Dermis microvascular lymphatic vessel endothelial cell (primary cell): ENCODE results near the gene CNOT8. TPM values are rescaled to one million over a fixed set of nuclear protein-coding genes. Genes with fewer than 3 reads are reported as not detected.

ENCODE experiments used
- DNase-seq, 2 donors: peaks; one replicate each; pipeline versions ENCODE4 v3.0.0 to v3.0.0-alpha.2; 2010; ENCODE audit warnings: low read depth in 2 of 2
- total RNA-seq: library from RNA; depleted of rRNA; stranded (reverse); fragments of >200 nt; gene quantifications from 2 replicates; pipeline ENCODE4 v1.2.1, GENCODE V29; 2014

Gene CNOT8
- total RNA-seq, 1 donor from 2014 or later, result 79.1 TPM

DNA sequence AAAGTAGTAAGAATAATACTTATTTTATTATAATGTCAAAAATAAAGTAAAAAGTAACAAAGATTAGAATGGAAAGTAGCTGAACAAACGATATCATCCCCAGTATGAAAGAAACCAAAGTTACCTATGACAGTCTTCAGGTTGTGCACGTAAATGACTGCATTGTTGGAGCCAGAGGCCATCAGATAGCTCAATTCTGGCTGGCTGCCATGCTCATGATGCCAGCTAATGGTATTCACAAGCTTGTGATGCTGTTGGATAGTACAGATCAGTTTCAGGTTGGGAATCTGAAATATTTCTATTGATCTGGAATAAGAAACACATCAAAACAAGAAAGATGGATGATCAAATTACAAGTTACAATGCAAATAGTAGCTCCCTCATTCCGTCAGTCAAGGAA is 58.4 kb downstream of the CNOT8 start:
- no peak for DNase-seq

DNA sequence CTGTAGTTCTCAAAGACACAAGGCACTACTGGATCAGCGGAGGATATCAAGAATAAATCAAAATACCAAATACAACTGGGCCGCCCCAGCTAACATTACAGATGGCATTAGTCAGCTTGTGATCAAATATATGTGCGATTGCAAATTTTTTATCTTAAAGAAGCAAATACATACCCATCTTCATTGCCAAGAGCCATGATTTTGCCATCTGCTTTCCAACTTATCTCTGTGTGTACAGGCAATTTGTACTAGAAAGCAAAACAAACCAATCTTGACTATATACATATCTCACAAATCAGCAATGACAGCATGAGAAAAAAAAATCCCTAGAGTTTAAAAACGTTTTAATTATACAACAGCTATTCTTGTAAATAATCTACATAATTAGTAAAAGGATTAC is 59.3 kb downstream of the CNOT8 start:
- DNase-seq, result no peak

DNA sequence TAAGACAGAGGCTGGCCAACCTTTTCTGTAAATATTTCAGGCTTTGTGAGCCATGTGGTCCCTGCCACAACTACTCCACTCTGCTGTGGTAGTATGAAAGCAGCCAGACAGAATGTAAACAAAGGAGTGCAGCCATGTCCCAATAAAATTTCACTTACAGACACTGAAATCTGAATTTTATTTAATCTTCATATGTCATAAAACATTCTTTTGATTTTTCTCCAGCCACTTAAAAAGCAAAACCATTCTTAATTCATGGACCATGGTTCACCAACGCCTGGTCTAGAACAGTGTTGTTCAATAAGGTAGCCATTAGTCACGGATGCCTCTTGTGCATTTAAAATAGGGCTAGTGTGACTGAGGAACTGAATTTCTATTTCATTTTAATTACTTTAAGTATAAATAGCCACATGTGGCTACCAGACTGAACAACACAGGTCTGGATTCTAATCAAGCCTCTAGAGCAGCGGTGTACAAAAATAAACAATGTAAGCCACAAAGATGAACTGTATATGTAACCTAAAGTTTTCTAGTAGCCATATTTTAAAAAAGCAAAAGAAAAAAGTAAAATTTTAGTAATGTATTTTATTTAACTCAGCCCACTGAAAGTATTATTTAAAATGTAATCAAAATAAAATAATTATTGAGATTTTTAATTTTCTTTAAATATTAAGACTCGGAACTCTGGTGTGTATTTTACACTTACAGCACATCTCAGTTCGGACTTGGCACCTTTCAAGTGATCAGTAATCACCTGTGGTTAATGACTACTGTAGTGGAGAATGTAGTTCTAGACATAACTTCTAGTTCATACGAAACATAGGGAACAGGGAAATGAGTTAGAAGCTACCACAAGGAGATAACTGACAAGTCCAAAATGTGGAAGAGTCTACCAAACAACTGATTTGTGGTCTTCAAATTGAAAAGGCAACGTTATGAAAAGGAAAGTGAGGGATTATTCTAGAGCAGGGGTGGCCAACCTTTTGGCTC is 65.3 kb downstream of the CNOT8 start:
- no peak for DNase-seq

Other genes starting within 250 kb of the CNOT8 start
- 30.4 and 45.0 TPM in 2 replicates for gene LARP1, start 103.2 kb upstream of the CNOT8 start, total RNA-seq
- gene FAXDC2, start 8.0 kb upstream of the CNOT8 start, total RNA-seq, result 5.0 and 14.4 TPM in 2 replicates
- gene GEMIN5, start 79.6 kb downstream of the CNOT8 start, total RNA-seq, result 12.2 and 15.6 TPM in 2 replicates
- gene MRPL22, start 82.4 kb downstream of the CNOT8 start, total RNA-seq, result 18.2 and 23.7 TPM in 2 replicates
- gene KIF4B, start 155.1 kb downstream of the CNOT8 start, total RNA-seq, result 0.26 and 0.63 TPM in 2 replicates